ENCODE data around the gene KLHL18.

The KLHL18 gene

DNA sequence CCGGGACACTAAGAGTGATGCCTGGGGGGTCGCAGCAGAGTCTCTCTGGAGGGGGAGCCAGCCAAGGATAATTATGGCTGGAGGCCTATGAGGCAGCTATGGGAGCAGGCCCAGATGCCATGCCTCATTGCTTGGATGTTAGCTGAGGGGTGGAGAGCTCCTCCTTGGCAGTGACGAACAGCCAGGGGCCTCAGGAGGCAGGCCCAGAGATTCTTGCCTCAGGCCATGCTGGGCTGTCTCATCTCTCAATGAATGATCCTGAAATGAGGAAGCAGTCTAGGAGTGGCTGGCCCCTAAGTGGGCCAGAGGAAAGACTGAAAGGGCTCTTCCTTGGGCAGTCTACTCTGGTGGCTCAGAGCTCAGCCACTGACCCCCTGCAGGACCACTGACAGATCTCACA lies 21.4 kb upstream of the KLHL18 start:
- DNase-seq (ENCODE audit: low read depth), result no peak
- H3K4me3 ChIP-seq (replicated peaks; ENCODE audit: low read depth, low read length), result no peak overlapping the region
- TF ChIP-seq CTCF (IDR thresholded peaks at IDR 0.05; ENCODE audit: low read length, missing control alignments), result no peak

GRCh38 chr3:47265008-47265407 lies 17.7 kb upstream of the KLHL18 start:
- DNase-seq (ENCODE audit: low read depth), result no peak
- no peak for TF ChIP-seq CTCF (IDR thresholded peaks at IDR 0.05; ENCODE audit: low read length, missing control alignments)
- no peak overlapping the region for H3K4me3 ChIP-seq (replicated peaks; ENCODE audit: low read depth, low read length)

DNA sequence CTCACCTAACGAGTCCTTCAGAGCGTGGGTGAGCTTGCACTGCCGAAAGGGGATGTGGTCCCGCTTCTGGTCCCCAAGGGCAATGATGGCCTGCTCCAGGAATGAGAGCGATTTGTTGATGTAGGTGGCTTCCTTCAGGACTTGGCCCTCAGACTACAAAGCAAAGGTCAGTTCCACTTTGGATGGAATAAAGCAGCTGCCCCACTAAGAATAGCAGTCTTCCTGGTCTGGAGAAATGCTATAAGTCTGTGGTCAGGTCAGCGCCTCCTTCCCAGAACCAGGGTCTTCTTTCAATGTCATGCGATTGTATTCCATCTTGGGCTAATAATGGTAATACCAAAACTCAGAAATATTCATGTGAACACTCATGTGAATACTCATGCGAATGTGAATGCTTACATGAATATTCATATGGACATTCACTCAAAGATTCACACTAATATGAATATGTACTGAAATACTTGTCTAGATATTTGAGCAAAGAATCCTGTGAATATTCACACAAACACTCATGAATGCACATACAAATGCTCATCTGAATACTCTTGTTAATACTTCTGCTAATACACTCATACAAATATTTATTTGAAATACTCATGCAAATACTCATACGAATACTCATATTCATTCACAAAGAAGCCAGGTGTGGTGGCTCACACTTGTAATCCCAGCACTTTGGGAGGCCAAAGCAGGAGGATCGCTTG lies 16.9 kb upstream of the KLHL18 start:
- no peak for DNase-seq (ENCODE audit: low read depth)
- H3K4me3 ChIP-seq (replicated peaks; ENCODE audit: low read depth, low read length), result no peak overlapping the region
- TF ChIP-seq CTCF (IDR thresholded peaks at IDR 0.05; ENCODE audit: low read length, missing control alignments), result no peak

GRCh38 chr3:47266709-47267489 lies 15.8 kb upstream of the KLHL18 start:
- no peak for TF ChIP-seq CTCF (IDR thresholded peaks at IDR 0.05; ENCODE audit: low read length, missing control alignments)

GRCh38 chr3:47267490-47267824 lies 15.3 kb upstream of the KLHL18 start:
- no peak for DNase-seq (ENCODE audit: low read depth)
- no peak for TF ChIP-seq CTCF (IDR thresholded peaks at IDR 0.05; ENCODE audit: low read length, missing control alignments)

More at GRCh38 chr3:47266709-47267489, 15.8 kb upstream of the KLHL18 start:
- H3K4me3 ChIP-seq (replicated peaks; ENCODE audit: low read depth, low read length), result no peak overlapping the region
- DNase-seq (ENCODE audit: low read depth), result peak; percentile 96

GRCh38 chr3:47270526-47270925 lies 12.2 kb upstream of the KLHL18 start:
- no peak for DNase-seq (ENCODE audit: low read depth)
- no peak overlapping the region for H3K4me3 ChIP-seq (replicated peaks; ENCODE audit: low read depth, low read length)
- TF ChIP-seq CTCF (IDR thresholded peaks at IDR 0.05; ENCODE audit: low read length, missing control alignments), result no peak

More at GRCh38 chr3:47267490-47267824, 15.3 kb upstream of the KLHL18 start:
- H3K4me3 ChIP-seq (replicated peaks; ENCODE audit: low read depth, low read length), result no peak overlapping the region
